SH-SY5Y (cell line): ENCODE results near the gene AHRR.

Experiments
- GATA2 ChIP-seq: IDR thresholded peaks from 2 replicates; pipeline ENCODE4 v1.6.1; 2011; ENCODE audit warnings: mild to moderate bottlenecking, low read depth, low read length
- GATA3 ChIP-seq: IDR thresholded peaks from 2 replicates; pipeline ENCODE4 v1.6.1; 2011; ENCODE audit warnings: low read depth, mild to moderate bottlenecking, low read length, moderate library complexity

DNA sequence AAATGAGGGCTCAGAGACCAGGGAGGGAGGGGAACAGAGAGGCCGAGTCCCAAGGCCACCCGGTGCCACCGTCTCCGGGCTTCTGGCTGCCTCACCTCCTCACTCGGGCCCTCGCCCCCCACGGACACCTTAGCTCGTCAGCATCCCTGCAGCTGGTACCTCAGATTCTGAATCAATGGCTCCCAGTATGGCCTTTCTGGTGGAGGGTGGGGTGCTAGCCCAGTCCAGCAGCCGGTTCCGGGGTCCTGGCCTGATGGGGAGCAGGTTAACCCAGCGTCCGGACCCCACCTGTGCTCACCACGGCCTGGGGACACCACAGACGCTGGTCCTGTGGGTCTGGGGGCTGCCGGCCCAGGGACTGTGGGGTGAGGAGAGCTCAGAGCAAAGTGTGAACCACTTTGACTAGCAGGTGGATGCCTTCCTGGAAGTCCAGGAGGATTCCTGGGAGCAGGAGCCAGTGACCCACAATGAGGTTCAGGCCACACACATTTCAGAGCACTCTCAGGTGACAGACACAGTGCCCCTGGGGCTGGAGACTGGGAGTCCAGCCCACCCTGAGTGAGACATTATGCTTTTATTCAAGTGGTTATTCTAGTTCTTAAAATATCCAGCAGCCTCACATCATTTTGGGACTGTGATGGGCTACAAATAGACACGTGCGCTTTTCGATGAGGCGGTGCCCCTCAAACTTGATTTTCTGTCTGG lies 53.3 kb downstream of the AHRR start:
- no peak for TF ChIP-seq GATA2
- no peak for TF ChIP-seq GATA3
